HepG2 (cell line): ENCODE results near the gene DLG3.

Experiments used
- HDAC6 ChIP-seq: fragments of 200-600 bp; sonication (generic); IDR thresholded peaks from 2 replicates; pipeline ENCODE4 v1.7.0; 2017; ENCODE audit warnings: mild to moderate bottlenecking, antibody characterized with exemption, low read length, low read depth
- USF2 ChIP-seq, 2 experiments: sonication (generic) in 1 of 2; formaldehyde crosslinking in 1 of 2; IDR thresholded peaks; 2 replicates each; pipeline versions ENCODE4 v1.5.1 to v1.6.1; 2011 to 2020; ENCODE audit warnings: borderline replicate concordance in 1 of 2, low read depth in 1 of 2, low read length in 1 of 2, mild to moderate bottlenecking in 1 of 2, missing genetic modification reagents in 1 of 2, moderate library complexity in 1 of 2
- ZNF121 ChIP-seq: sonication (generic); formaldehyde crosslinking; IDR thresholded peaks from 2 replicates; pipeline ENCODE4 v1.5.0; 2020; ENCODE audit warnings: mild to moderate bottlenecking, missing genetic modification reagents
- ZNF282 ChIP-seq: fragments of 450-650 bp; IDR thresholded peaks from 2 replicates; pipeline ENCODE4 v1.6.1; 2018; ENCODE audit not compliant: partially characterized antibody

- TF ChIP-seq USF2 (IDR thresholded peaks at IDR 0.05; ENCODE audit: low read depth, low read length) (no peak), USF2 (CRISPR knock-in tag; IDR thresholded peaks at IDR 0.05; ENCODE audit: borderline replicate concordance) (no peak), HDAC6 (no peak), ZNF282 (no peak), ZNF121 (no peak)
Measured at GRCh38 chrX:70453024-70453618, 8.5 kb downstream of the DLG3 start.
